Measurements from ENCODE around the gene AMZ1.

DNA sequence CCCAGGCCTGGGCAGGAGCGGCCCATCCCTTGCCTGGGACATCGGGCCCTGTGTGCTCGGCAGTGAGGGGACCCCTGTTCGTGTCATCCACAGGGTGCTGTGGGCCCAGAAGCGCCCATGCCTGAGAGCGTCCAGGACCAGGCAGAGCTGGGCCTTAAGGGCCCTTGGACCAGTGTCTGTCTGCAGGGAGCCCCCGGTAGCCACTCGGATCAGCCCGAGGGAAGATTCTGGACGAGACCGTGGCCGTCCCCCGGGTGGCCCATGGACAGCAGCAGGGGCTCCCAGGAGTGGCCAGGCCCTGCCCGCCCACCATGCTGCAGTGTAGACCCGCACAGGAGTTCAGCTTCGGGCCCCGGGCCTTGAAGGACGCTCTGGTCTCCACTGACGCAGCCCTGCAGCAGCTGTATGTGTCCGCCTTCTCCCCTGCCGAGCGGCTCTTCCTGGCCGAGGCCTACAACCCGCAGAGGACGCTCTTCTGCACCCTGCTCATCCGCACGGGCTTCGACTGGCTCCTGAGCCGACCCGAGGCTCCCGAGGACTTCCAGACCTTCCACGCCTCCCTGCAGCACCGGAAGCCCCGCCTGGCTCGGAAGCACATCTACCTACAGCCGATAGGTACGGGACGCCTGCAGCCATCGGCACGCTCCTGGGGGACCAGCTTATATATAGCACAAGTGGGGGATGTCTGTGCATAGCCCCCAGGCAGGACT lies 12.3 kb downstream of the AMZ1 start:
- no peak for TF ChIP-seq POLR2A (IDR thresholded peaks at IDR 0.05)
- no peak for TF ChIP-seq CTCF (IDR thresholded peaks at IDR 0.05)

All from ovary (tissue), 3 donors.